Caco-2 (cell line): Measurements from ENCODE around the gene HPX. TPM values are rescaled to one million over a fixed set of nuclear protein-coding genes. Genes with fewer than 3 reads are reported as not detected.

Experiments used
- BruUV-seq: library from RNA; stranded (reverse); fragments of 400-500 nt; replicated peaks from 2 replicates; lab custom pipeline; 2021; lab: Mats Ljungman, UMichigan
- CTCF ChIA-PET: fragments of 300-600 bp; sonication (Branson Sonifier 250); formaldehyde crosslinking; loops from one replicate; lab custom pipeline; 2022; ENCODE audit warnings: antibody characterized with exemption; lab: Charles Lee
- POLR2A ChIA-PET: fragments of 300-600 bp; sonication (Branson Sonifier 250); formaldehyde crosslinking; loops from one replicate; lab custom pipeline; 2022; ENCODE audit warnings: antibody characterized with exemption; lab: Charles Lee
- DNase-seq, 2 experiments: peaks; one replicate each; pipeline versions ENCODE4 v3.0.0 to v3.0.0-alpha.2; 2020 to 2022
- H3K27me3 ChIP-seq: replicated peaks from 2 replicates; pipeline ENCODE4 v1.6.0; 2011; ENCODE audit warnings: low read length; ENCODE audit not compliant: control insufficient read depth, insufficient read depth
- H3K36me3 ChIP-seq: 2 replicates; pipeline ENCODE4 v1.5.1; 2011; ENCODE audit warnings: low read length; ENCODE audit not compliant: control insufficient read depth, insufficient read depth
- H3K4me1 ChIP-seq: fragments of 250-450 bp; sonication (Bioruptor Pico); 2 replicates; pipeline ENCODE4 v1.5.1; 2020; ENCODE audit warnings: mild to moderate bottlenecking
- H3K4me3 ChIP-seq: 2 replicates; pipeline ENCODE4 v1.5.1; 2011; ENCODE audit warnings: low read depth, mild to moderate bottlenecking, control low read depth, low read length
- H3K9me3 ChIP-seq: fragments of 250-450 bp; sonication (Bioruptor Pico); 2 replicates; pipeline ENCODE4 v1.5.1; 2020; ENCODE audit warnings: mild to moderate bottlenecking, moderate library complexity
- H3K27ac Mint-ChIP-seq: one replicate; pipeline ENCODE4 v1.8.0; 2022; ENCODE audit warnings: mixed read lengths; ENCODE audit not compliant: unreplicated experiment
- H3K27me3 Mint-ChIP-seq: one replicate; pipeline ENCODE4 v1.8.0; 2022; ENCODE audit warnings: mixed read lengths; ENCODE audit not compliant: insufficient read depth, unreplicated experiment
- H3K36me3 Mint-ChIP-seq: one replicate; pipeline ENCODE4 v1.8.0; 2022; ENCODE audit warnings: mild to moderate bottlenecking, mixed read lengths; ENCODE audit not compliant: insufficient read depth, unreplicated experiment
- H3K4me1 Mint-ChIP-seq: one replicate; pipeline ENCODE4 v1.8.0; 2022; ENCODE audit warnings: low read depth, mixed read lengths; ENCODE audit not compliant: unreplicated experiment
- H3K4me3 Mint-ChIP-seq: one replicate; pipeline ENCODE4 v1.8.0; 2022; ENCODE audit warnings: mild to moderate bottlenecking, moderate library complexity, mixed read lengths; ENCODE audit not compliant: unreplicated experiment
- H3K9me3 Mint-ChIP-seq: one replicate; pipeline ENCODE4 v1.8.0; 2022; ENCODE audit warnings: mixed read lengths; ENCODE audit not compliant: unreplicated experiment
- CTCF ChIP-seq, 2 experiments: fragments of 200-600 bp in 1 of 2; IDR thresholded peaks; 1 replicate in 1 of 2; 2 replicates in 1 of 2; pipeline versions ENCODE4 v1.5.1 to v1.8.0; 2011 to 2022; ENCODE audit warnings: antibody characterized with exemption in 1 of 2, control low read depth in 1 of 2, inconsistent platforms in 1 of 2, low read depth in 1 of 2, low read length in 1 of 2, mild to moderate bottlenecking in 1 of 2, moderate library complexity in 1 of 2; ENCODE audit not compliant: insufficient read depth in 1 of 2, severe bottlenecking in 1 of 2, unreplicated experiment in 1 of 2
- intact Hi-C: fragments of 100-400 bp; cut with micrococcal nuclease; formaldehyde crosslinking; loops from one replicate; pipeline ENCODE4 v1.10.0; 2022; ENCODE audit not compliant: unreplicated experiment
- total RNA-seq: library from RNA; stranded (reverse); gene quantifications from 2 replicates; pipeline ENCODE4 v1.2.3, GENCODE V29; 2022

Gene HPX
- total RNA-seq, 1 experiment from 2014 or later = 10.7 TPM

DNA sequence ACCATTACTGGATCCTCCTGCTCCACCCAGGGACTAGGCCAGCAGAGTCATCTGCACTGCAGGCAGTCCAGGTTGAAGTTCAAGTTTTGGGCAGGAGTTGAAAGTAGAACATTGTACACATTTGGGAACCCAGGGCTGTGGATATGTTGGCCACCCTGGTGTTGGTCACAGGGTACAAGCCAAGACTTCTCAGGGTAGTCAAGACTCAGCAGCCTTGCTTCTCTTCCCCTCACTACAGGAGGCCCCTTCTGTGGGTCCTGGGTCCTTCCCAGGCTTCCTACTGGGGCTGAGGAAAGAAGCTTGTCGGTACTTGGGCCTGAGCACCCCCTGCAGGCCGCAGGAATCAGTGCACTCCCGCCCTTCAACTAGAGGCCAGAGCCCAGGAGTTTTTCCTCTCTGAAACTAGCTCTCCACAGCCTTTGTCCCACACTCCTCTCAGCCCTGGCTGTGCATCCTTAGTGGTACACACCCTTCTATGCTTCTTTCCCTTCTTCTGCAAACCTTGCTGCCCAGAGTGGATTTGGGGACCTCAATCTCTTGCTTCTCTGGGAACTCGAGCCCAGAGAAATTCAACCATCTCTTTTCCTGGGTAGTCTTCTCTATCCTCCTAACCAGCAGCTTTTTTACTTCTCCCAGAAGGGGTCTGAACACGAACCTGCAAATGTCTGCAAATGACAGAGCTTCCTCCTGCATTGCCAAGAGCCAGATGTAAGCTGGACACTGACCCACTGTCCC lies 2.6 kb upstream of the HPX start:
- no TSS peak for BruUV-seq
- H3K4me3 ChIP-seq = no peak overlapping the region
- H3K27me3 Mint-ChIP-seq = no peaks in the 10 kb centered on the region
- intact Hi-C loops = loop anchor here (1.0 kb wide), 3 partner anchors 46 to 64 kb away; no protein-coding TSS in a partner anchor
- DNase-seq = peak; percentile 66 to 68
- ChIA-PET CTCF (interaction anchor here (0.5 to 8.4 kb wide), 11 partner anchors 9 to 69 kb away, joined by 4 to 190 read pairs (median 6); partner anchors contain the start of genes APBB1, ARFIP2, SMPD1 and TIMM10B), POLR2A (interaction anchor here (0.7 to 1.3 kb wide), 2 partner anchors 24 to 65 kb away, joined by 3 to 5 read pairs; no protein-coding TSS in a partner anchor)
- H3K36me3 Mint-ChIP-seq = no peaks in the 10 kb centered on the region
- no peaks in the 10 kb centered on the region for H3K9me3 Mint-ChIP-seq
- H3K4me3 Mint-ChIP-seq = no peak overlapping the region
- H3K36me3 ChIP-seq = no peaks in the 10 kb centered on the region; the same call in 1 of the 2 replicates
- H3K4me1 Mint-ChIP-seq = peaks cover 7% of the 10 kb centered on the region
- H3K9me3 ChIP-seq = no peaks in the 10 kb centered on the region
- no peak overlapping the region for H3K27ac Mint-ChIP-seq
- H3K27me3 ChIP-seq = no peaks in the 10 kb centered on the region
- peak; percentile 79 to 85 for TF ChIP-seq CTCF (IDR thresholded peaks at IDR 0.05; ENCODE audit: insufficient read depth in 1 of 2, low read depth in 1 of 2, low read length in 1 of 2, severe bottlenecking in 1 of 2, unreplicated experiment in 1 of 2)
- peaks cover 29% of the 10 kb centered on the region for H3K4me1 ChIP-seq

DNA sequence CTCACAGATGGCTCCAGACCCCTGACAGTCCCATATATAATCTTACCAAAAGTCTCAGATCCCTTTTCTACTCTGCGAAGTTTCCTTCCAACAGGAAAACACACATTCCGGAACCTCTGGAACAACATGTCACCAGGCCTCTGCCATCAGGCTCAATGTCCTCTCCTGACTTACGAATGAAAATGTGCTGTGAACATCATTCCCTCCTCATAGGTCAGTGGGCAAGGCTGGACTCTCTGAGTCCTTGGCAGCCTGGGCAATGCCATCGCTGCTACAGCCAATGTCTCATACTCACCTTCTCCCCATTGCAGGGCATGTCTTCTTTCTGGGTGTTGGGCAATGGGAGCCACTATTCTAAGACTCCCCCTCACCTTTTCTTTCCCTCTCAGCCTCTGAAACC lies 1.7 kb upstream of the HPX start:
- Mint-ChIP-seq H3K4me3 (no peak overlapping the region), H3K4me1 (peaks cover 7% of the 10 kb centered on the region), H3K27ac (no peak overlapping the region), H3K27me3 (no peaks in the 10 kb centered on the region), H3K9me3 (no peaks in the 10 kb centered on the region), H3K36me3 (no peaks in the 10 kb centered on the region)
- POLR2A ChIA-PET = interaction anchor here (0.5 kb wide), 1 partner anchor 31 kb away, joined by 4 read pairs; no protein-coding TSS in a partner anchor
- no peaks in the 10 kb centered on the region for H3K27me3 ChIP-seq
- H3K36me3 ChIP-seq = no peaks in the 10 kb centered on the region
- TF ChIP-seq CTCF (IDR thresholded peaks at IDR 0.05; ENCODE audit: insufficient read depth in 1 of 2, low read depth in 1 of 2, low read length in 1 of 2, severe bottlenecking in 1 of 2, unreplicated experiment in 1 of 2) = no peak
- BruUV-seq = no TSS peak
- H3K9me3 ChIP-seq = no peaks in the 10 kb centered on the region
- H3K4me1 ChIP-seq = peaks cover 29% of the 10 kb centered on the region
- no peak overlapping the region for H3K4me3 ChIP-seq
- DNase-seq = no peak
- intact Hi-C loops = no loop called here
- CTCF ChIA-PET = interaction anchor here (8.4 kb wide), 1 partner anchor 64 kb away, joined by 190 read pairs; no protein-coding TSS in a partner anchor

GRCh38 chr11:6438979-6439571 lies 1.7 kb downstream of the HPX start:
- H3K27me3 ChIP-seq = no peaks in the 10 kb centered on the region
- intact Hi-C loops = loop anchor here (1.0 kb wide), 3 partner anchors 35 to 66 kb away; no protein-coding TSS in a partner anchor
- Mint-ChIP-seq H3K9me3 (no peaks in the 10 kb centered on the region), H3K27me3 (no peaks in the 10 kb centered on the region), H3K4me3 (no peak overlapping the region), H3K27ac (no peak overlapping the region), H3K36me3 (no peaks in the 10 kb centered on the region), H3K4me1 (peaks cover 8% of the 10 kb centered on the region)
- no peaks in the 10 kb centered on the region for H3K36me3 ChIP-seq
- peak; percentile 65 to 67 for DNase-seq
- TF ChIP-seq CTCF (IDR thresholded peaks at IDR 0.05; ENCODE audit: insufficient read depth in 1 of 2, low read depth in 1 of 2, low read length in 1 of 2, severe bottlenecking in 1 of 2, unreplicated experiment in 1 of 2) = peak; percentile 59 to 85
- no peak overlapping the region for H3K4me3 ChIP-seq
- ChIA-PET POLR2A (interaction anchor here (0.8 to 0.9 kb wide), 2 partner anchors 20 to 171 kb away, joined by 4 to 6 read pairs; no protein-coding TSS in a partner anchor), CTCF (interaction anchor here (0.6 to 8.4 kb wide), 10 partner anchors 8 to 76 kb away, joined by 3 to 190 read pairs (median 4); partner anchors contain the start of genes APBB1 and TIMM10B)
- H3K9me3 ChIP-seq = no peaks in the 10 kb centered on the region
- no TSS peak for BruUV-seq
- peaks cover 36% of the 10 kb centered on the region for H3K4me1 ChIP-seq
